HL-60 (cell line): ENCODE data around the gene PGAP6.

Source experiments
- GABPA ChIP-seq: IDR thresholded peaks from 2 replicates; pipeline ENCODE4 v1.6.1; 2012; ENCODE audit warnings: low read depth
- POLR2AphosphoS5 ChIP-seq: IDR thresholded peaks from 2 replicates; pipeline ENCODE4 v1.6.1; 2012; ENCODE audit warnings: low read depth
- SPI1 ChIP-seq: IDR thresholded peaks from 2 replicates; pipeline ENCODE4 v1.6.1; 2012; ENCODE audit warnings: low read depth, mild to moderate bottlenecking, borderline replicate concordance
- TF ChIP-seq, protein P1 (sequence below): IDR thresholded peaks from one replicate; pipeline ENCODE4 v1.5.1; 2011; ENCODE audit warnings: low read length, control low read depth, inconsistent platforms; ENCODE audit not compliant: insufficient read depth
- TF ChIP-seq, protein P2 (sequence below): IDR thresholded peaks from 2 replicates; pipeline ENCODE4 v1.6.1; 2012; ENCODE audit warnings: low read depth; ENCODE audit not compliant: insufficient replicate concordance

GRCh38 chr16:376817-377418 is 4.9 kb downstream of the PGAP6 start:
- TF ChIP-seq, protein P1, sequence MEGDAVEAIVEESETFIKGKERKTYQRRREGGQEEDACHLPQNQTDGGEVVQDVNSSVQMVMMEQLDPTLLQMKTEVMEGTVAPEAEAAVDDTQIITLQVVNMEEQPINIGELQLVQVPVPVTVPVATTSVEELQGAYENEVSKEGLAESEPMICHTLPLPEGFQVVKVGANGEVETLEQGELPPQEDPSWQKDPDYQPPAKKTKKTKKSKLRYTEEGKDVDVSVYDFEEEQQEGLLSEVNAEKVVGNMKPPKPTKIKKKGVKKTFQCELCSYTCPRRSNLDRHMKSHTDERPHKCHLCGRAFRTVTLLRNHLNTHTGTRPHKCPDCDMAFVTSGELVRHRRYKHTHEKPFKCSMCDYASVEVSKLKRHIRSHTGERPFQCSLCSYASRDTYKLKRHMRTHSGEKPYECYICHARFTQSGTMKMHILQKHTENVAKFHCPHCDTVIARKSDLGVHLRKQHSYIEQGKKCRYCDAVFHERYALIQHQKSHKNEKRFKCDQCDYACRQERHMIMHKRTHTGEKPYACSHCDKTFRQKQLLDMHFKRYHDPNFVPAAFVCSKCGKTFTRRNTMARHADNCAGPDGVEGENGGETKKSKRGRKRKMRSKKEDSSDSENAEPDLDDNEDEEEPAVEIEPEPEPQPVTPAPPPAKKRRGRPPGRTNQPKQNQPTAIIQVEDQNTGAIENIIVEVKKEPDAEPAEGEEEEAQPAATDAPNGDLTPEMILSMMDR: no peak
- TF ChIP-seq GABPA (no peak), POLR2AphosphoS5 (no peak), SPI1 (no peak)
- TF ChIP-seq, protein P2, sequence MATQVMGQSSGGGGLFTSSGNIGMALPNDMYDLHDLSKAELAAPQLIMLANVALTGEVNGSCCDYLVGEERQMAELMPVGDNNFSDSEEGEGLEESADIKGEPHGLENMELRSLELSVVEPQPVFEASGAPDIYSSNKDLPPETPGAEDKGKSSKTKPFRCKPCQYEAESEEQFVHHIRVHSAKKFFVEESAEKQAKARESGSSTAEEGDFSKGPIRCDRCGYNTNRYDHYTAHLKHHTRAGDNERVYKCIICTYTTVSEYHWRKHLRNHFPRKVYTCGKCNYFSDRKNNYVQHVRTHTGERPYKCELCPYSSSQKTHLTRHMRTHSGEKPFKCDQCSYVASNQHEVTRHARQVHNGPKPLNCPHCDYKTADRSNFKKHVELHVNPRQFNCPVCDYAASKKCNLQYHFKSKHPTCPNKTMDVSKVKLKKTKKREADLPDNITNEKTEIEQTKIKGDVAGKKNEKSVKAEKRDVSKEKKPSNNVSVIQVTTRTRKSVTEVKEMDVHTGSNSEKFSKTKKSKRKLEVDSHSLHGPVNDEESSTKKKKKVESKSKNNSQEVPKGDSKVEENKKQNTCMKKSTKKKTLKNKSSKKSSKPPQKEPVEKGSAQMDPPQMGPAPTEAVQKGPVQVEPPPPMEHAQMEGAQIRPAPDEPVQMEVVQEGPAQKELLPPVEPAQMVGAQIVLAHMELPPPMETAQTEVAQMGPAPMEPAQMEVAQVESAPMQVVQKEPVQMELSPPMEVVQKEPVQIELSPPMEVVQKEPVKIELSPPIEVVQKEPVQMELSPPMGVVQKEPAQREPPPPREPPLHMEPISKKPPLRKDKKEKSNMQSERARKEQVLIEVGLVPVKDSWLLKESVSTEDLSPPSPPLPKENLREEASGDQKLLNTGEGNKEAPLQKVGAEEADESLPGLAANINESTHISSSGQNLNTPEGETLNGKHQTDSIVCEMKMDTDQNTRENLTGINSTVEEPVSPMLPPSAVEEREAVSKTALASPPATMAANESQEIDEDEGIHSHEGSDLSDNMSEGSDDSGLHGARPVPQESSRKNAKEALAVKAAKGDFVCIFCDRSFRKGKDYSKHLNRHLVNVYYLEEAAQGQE: no peak
